ENCODE data around the gene ADAT1. TPM values are rescaled to one million over a fixed set of nuclear protein-coding genes. Genes with fewer than 3 reads are reported as not detected.

The ADAT1 gene
- total and polyA plus RNA-seq, 10 of the 15 experiments (the other 5 are each of a cell fraction or from before 2014, with no cell fraction given) = 26.2 to 77.4 (median 55.8) TPM

DNA sequence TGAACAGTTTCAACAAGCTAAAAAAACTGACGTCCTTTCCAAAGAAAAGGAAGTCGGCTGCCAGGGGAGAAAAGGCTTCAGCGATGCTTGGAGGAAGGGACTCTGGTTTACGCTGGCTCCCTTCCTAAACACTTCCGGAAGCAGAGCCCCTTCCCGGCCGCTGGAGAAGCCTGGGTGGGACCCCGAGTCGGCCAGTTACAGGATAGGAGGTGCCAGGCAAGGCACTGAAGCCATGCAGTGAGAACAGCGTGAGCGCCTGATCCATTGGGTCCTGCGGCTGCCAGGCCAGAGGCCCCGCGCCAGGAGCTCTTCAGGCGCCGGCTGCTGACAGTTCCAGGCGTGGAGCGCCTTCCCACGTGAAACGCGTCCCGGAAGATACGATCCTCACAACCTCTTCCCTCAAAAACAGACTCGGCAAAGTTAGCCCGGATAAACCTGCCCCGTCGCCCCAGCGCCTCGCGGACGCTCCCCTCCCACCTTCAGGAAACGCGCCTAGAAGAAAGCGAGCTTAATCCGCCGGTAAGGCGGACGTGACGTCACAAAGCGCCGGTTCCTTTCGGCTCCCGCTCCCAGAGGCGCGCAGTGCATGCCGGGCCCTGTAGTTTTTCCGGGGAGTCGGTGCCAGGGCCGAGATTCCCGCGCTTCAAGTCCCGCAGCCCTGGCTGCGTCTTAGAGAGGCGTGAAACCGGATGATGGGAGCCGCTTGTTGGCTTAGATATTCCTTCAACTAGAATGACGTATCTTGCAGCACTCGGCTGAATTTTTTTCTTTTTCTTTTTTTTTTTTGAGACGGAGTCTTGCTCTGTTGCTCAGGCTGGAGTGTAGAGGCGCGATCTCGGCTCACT, at the start of gene ADAT1 (continued):
- TF ChIP-seq, protein P1, sequence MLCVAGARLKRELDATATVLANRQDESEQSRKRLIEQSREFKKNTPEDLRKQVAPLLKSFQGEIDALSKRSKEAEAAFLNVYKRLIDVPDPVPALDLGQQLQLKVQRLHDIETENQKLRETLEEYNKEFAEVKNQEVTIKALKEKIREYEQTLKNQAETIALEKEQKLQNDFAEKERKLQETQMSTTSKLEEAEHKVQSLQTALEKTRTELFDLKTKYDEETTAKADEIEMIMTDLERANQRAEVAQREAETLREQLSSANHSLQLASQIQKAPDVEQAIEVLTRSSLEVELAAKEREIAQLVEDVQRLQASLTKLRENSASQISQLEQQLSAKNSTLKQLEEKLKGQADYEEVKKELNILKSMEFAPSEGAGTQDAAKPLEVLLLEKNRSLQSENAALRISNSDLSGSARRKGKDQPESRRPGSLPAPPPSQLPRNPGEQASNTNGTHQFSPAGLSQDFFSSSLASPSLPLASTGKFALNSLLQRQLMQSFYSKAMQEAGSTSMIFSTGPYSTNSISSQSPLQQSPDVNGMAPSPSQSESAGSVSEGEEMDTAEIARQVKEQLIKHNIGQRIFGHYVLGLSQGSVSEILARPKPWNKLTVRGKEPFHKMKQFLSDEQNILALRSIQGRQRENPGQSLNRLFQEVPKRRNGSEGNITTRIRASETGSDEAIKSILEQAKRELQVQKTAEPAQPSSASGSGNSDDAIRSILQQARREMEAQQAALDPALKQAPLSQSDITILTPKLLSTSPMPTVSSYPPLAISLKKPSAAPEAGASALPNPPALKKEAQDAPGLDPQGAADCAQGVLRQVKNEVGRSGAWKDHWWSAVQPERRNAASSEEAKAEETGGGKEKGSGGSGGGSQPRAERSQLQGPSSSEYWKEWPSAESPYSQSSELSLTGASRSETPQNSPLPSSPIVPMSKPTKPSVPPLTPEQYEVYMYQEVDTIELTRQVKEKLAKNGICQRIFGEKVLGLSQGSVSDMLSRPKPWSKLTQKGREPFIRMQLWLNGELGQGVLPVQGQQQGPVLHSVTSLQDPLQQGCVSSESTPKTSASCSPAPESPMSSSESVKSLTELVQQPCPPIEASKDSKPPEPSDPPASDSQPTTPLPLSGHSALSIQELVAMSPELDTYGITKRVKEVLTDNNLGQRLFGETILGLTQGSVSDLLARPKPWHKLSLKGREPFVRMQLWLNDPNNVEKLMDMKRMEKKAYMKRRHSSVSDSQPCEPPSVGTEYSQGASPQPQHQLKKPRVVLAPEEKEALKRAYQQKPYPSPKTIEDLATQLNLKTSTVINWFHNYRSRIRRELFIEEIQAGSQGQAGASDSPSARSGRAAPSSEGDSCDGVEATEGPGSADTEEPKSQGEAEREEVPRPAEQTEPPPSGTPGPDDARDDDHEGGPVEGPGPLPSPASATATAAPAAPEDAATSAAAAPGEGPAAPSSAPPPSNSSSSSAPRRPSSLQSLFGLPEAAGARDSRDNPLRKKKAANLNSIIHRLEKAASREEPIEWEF (IDR thresholded peaks at IDR 0.05; ENCODE audit: insufficient replicate concordance, low read depth, low read length) = no peak
- TF ChIP-seq MYC (IDR thresholded peaks at IDR 0.05; ENCODE audit: insufficient read depth, insufficient read length, insufficient replicate concordance, low read length, severe bottlenecking) = peak; percentile 60
- TF ChIP-seq CREB1 (IDR thresholded peaks at IDR 0.05; ENCODE audit: low read depth) = peak; percentile 96
- peak; percentile 17; the same call in 1 of the 2 replicates for TF ChIP-seq STAT1 (conservative IDR thresholded peaks at IDR 0.05)
- TF ChIP-seq, protein P2, sequence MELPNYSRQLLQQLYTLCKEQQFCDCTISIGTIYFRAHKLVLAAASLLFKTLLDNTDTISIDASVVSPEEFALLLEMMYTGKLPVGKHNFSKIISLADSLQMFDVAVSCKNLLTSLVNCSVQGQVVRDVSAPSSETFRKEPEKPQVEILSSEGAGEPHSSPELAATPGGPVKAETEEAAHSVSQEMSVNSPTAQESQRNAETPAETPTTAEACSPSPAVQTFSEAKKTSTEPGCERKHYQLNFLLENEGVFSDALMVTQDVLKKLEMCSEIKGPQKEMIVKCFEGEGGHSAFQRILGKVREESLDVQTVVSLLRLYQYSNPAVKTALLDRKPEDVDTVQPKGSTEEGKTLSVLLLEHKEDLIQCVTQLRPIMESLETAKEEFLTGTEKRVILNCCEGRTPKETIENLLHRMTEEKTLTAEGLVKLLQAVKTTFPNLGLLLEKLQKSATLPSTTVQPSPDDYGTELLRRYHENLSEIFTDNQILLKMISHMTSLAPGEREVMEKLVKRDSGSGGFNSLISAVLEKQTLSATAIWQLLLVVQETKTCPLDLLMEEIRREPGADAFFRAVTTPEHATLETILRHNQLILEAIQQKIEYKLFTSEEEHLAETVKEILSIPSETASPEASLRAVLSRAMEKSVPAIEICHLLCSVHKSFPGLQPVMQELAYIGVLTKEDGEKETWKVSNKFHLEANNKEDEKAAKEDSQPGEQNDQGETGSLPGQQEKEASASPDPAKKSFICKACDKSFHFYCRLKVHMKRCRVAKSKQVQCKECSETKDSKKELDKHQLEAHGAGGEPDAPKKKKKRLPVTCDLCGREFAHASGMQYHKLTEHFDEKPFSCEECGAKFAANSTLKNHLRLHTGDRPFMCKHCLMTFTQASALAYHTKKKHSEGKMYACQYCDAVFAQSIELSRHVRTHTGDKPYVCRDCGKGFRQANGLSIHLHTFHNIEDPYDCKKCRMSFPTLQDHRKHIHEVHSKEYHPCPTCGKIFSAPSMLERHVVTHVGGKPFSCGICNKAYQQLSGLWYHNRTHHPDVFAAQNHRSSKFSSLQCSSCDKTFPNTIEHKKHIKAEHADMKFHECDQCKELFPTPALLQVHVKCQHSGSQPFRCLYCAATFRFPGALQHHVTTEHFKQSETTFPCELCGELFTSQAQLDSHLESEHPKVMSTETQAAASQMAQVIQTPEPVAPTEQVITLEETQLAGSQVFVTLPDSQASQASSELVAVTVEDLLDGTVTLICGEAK (IDR thresholded peaks at IDR 0.05; ENCODE audit: borderline replicate concordance) = peak; percentile 93
- no peak for TF ChIP-seq ZSCAN29 (IDR thresholded peaks at IDR 0.05)

Data from GM12878 (cell line).